ENCODE measurements around the gene METTL25B. TPM values are rescaled to one million over a fixed set of nuclear protein-coding genes. Genes with fewer than 3 reads are reported as not detected.

METTL25B gene
- total and polyA plus RNA-seq, 7 donors, result 11.8 to 33.1 (median 19.0) TPM

GRCh38 chr1:156725683-156726280, 2.5 kb upstream of the METTL25B start:
- H3K27me3 ChIP-seq, result no peaks in the 10 kb centered on the region
- TF ChIP-seq POLR2AphosphoS5 (IDR thresholded peaks at IDR 0.05) (peak in 1 of 4 donors; percentile 24), EP300 (IDR thresholded peaks at IDR 0.05) (no peak), POLR2A (IDR thresholded peaks at IDR 0.05) (no peak), CTCF (IDR thresholded peaks at IDR 0.05) (peak; percentile 88 to 94 (median 92))
- peaks cover 11 to 45% (median 30%) of the 10 kb centered on the region in 4 donors for H3K36me3 ChIP-seq
- H3K27ac ChIP-seq, result peak overlapping the region in 3 of 4 donors; percentile 29 to 64 (median 50)
- WGBS, 2 donors, result 11 to 15% methylated on average over 18 of the region's 18 CpGs
- peaks cover 0 to 48% (median 46%) of the 10 kb centered on the region in 4 donors for H3K4me1 ChIP-seq
- intact Hi-C loops (cut with DNase I), result loop anchor here (1.0 to 10.0 kb wide), 4 partner anchors 19 to 139 kb away; partner anchors contain the start of genes NTRK1 and PRCC
- DNase-seq, result peak; percentile 93
- no peaks in the 10 kb centered on the region for H3K9me3 ChIP-seq
- H3K4me3 ChIP-seq, result peak overlapping the region in 3 of 4 donors; percentile 19 to 75 (median 29)

- no peak for DNase-seq
- Histone ChIP-seq H3K36me3 (peaks cover 11 to 39% (median 23%) of the 10 kb centered on the region in 4 donors), H3K9me3 (no peaks in the 10 kb centered on the region), H3K4me1 (peaks cover 0 to 48% (median 46%) of the 10 kb centered on the region in 4 donors), H3K27ac (peak overlapping the region in 3 of 4 donors; percentile 29 to 64 (median 50)), H3K27me3 (no peaks in the 10 kb centered on the region), H3K4me3 (peak overlapping the region in 2 of 4 donors; percentile 29 to 75)
- TF ChIP-seq POLR2A (IDR thresholded peaks at IDR 0.05) (no peak), CTCF (IDR thresholded peaks at IDR 0.05) (peak in 2 of 4 experiments; percentile 12 to 36), EP300 (IDR thresholded peaks at IDR 0.05) (no peak)
- intact Hi-C loops (cut with DNase I), result loop anchor here (2.0 to 10.0 kb wide), 3 partner anchors 20 to 138 kb away; partner anchors contain the start of genes NTRK1 and PRCC
- WGBS, 2 donors, result 36 to 54% methylated on average over 15 of the region's 15 CpGs
Measured at GRCh38 chr1:156726549-156727226, 1.6 kb upstream of the METTL25B start.

- DNase-seq, result no peak
- Histone ChIP-seq H3K9me3 (no peaks in the 10 kb centered on the region), H3K4me3 (peak overlapping the region; percentile 62 to 90 (median 72)), H3K27me3 (no peaks in the 10 kb centered on the region), H3K4me1 (peaks cover 0 to 48% (median 46%) of the 10 kb centered on the region in 4 donors), H3K27ac (peak overlapping the region; percentile 93 to 99 (median 96)), H3K36me3 (peaks cover 11 to 41% (median 22%) of the 10 kb centered on the region in 4 donors)
- TF ChIP-seq EP300 (IDR thresholded peaks at IDR 0.05), result no peak
- TF ChIP-seq CTCF (IDR thresholded peaks at IDR 0.05), result no peak
- no peak for TF ChIP-seq POLR2A (IDR thresholded peaks at IDR 0.05)
- no peak for TF ChIP-seq POLR2AphosphoS5 (IDR thresholded peaks at IDR 0.05)
- intact Hi-C loops (cut with DNase I), result loop anchor here (2.0 to 10.0 kb wide), 3 partner anchors 21 to 137 kb away; partner anchors contain the start of genes NTRK1 and PRCC
- 46 to 47% methylated on average over 7 of the region's 7 CpGs for WGBS, 2 donors
Measured at GRCh38 chr1:156727492-156727891, 777 bp upstream of the METTL25B start.

- Histone ChIP-seq H3K27ac (peak within 1 kb of the TSS; percentile 93 to 99 (median 96)), H3K27me3 (no peaks in the 10 kb centered on the region), H3K4me1 (peaks cover 0 to 48% (median 46%) of the 10 kb centered on the region in 4 donors), H3K4me3 (peak within 1 kb of the TSS; percentile 62 to 90 (median 72)), H3K36me3 (peaks cover 7 to 41% (median 8%) of the 10 kb centered on the region in 4 donors), H3K9me3 (no peaks in the 10 kb centered on the region)
- intact Hi-C loops (cut with DNase I), result loop anchor here (1.0 to 10.0 kb wide), 3 partner anchors 12 to 136 kb away; partner anchors contain the start of genes MRPL24, NTRK1 and PRCC
- 1 to 2% methylated on average over 57 of the region's 57 CpGs for WGBS, 2 donors
- TF ChIP-seq POLR2A (IDR thresholded peaks at IDR 0.05) (peak; percentile 17 to 47), CTCF (IDR thresholded peaks at IDR 0.05) (no peak), POLR2AphosphoS5 (IDR thresholded peaks at IDR 0.05) (peak; percentile 73 to 92 (median 76)), EP300 (IDR thresholded peaks at IDR 0.05) (peak in 2 of 4 donors; percentile 36 to 69)
- peak; percentile 100 for DNase-seq
Measured at GRCh38 chr1:156728599-156729462, 562 bp downstream of the METTL25B start, which contains the start of gene ISG20L2. Gene ISG20L2, minus strand, starts transcription at chr1:156728766. Its CDS starts 1,114 bp downstream, at chr1:156727652.

Data from sigmoid colon (tissue), 7 donors.